Left lung (tissue), 10 donors: Measurements from ENCODE around the gene PNKP. TPM values are rescaled to one million over a fixed set of nuclear protein-coding genes. Genes with fewer than 3 reads are reported as not detected.

ENCODE experiments used
- ATAC-seq: fragments of 200-7000 bp; cut with Tn5 transposase; one replicate; pipeline ENCODE4 v1.9.1; 2020; ENCODE audit warnings: moderate library complexity
- DNase-seq, 4 donors: peaks; one replicate each; pipeline ENCODE4 v3.0.0-alpha.2; 2013 to 2020
- H3K27ac ChIP-seq, 2 donors: fragments of 200-600 bp; sonication (generic) in 1 of 2; one replicate each; pipeline versions ENCODE4 v1.5.0 to v1.8.0; 2020 to 2021
- H3K27me3 ChIP-seq, 2 donors: fragments of 200-600 bp; sonication (generic) in 1 of 2; one replicate each; pipeline versions ENCODE4 v1.5.0 to v1.8.0; 2020 to 2021
- H3K36me3 ChIP-seq, 2 donors: fragments of 200-600 bp; sonication (generic) in 1 of 2; one replicate each; pipeline versions ENCODE4 v1.5.0 to v1.8.0; 2020 to 2021
- H3K4me1 ChIP-seq, 2 donors: fragments of 200-600 bp; one replicate each; pipeline ENCODE4 v1.8.0; 2021
- H3K4me3 ChIP-seq, 2 donors: fragments of 200-600 bp; sonication (generic) in 1 of 2; one replicate each; pipeline versions ENCODE4 v1.5.0 to v1.8.0; 2020 to 2021; ENCODE audit warnings: mild to moderate bottlenecking in 1 of 2
- H3K9me3 ChIP-seq, 2 donors: fragments of 200-600 bp; sonication (generic) in 1 of 2; one replicate each; pipeline versions ENCODE4 v1.5.0 to v1.8.0; 2020 to 2021
- CTCF ChIP-seq, 2 donors: fragments of 200-600 bp; sonication (generic) in 1 of 2; IDR thresholded peaks; one replicate each; pipeline versions ENCODE4 v1.5.0 to v1.8.0; 2021; ENCODE audit warnings: antibody characterized with exemption in 2 of 2
- intact Hi-C, 2 donors: fragments of 100-400 bp; cut with DNase I; formaldehyde crosslinking; loops; one replicate each; pipeline versions ENCODE4 v1.11.2 to v1.14.2; 2022
- polyA plus RNA-seq, 6 donors: library from polyadenylated mRNA; unstranded; fragments of 120-200 nt; gene quantifications; one replicate each; pipeline ENCODE4 v1.2.1, GENCODE V29; 2013; ENCODE audit not compliant: insufficient read length in 6 of 6
- total RNA-seq, 2 donors: library from RNA; stranded (reverse); fragmentation: NEBNext Ultra II Directional; extraction: Animal tissue kit (Norgen Biotek cat#: 25700); gene quantifications; one replicate each; pipeline ENCODE4 v1.2.1, GENCODE V29; 2021
- donor health status: DM: no; HTN: yes; CAD: no.
- donor health status: DM: no; HTN: no; CAD: no.

The PNKP gene
- total and polyA plus RNA-seq, 8 donors = 56.8 to 89.5 (median 66.3) TPM

GRCh38 chr19:49906879-49907564, 39.6 kb upstream of the PNKP start:
- no peaks in the 10 kb centered on the region for H3K27me3 ChIP-seq
- H3K4me1 ChIP-seq = peaks cover 4 to 37% of the 10 kb centered on the region in 2 donors
- no peaks in the 10 kb centered on the region for H3K9me3 ChIP-seq
- TF ChIP-seq CTCF (IDR thresholded peaks at IDR 0.05) = no peak
- ATAC-seq (no peak), DNase-seq (no peak)
- H3K4me3 ChIP-seq = no peak overlapping the region
- intact Hi-C loops = no loop called here
- H3K27ac ChIP-seq = no peak overlapping the region
- peaks cover 0 to 50% of the 10 kb centered on the region in 2 donors for H3K36me3 ChIP-seq

GRCh38 chr19:49904136-49904535, 36.8 kb upstream of the PNKP start:
- Histone ChIP-seq H3K4me3 (no peak overlapping the region), H3K9me3 (no peaks in the 10 kb centered on the region), H3K27ac (peak overlapping the region in 1 of 2 donors; percentile 37), H3K27me3 (no peaks in the 10 kb centered on the region), H3K36me3 (peaks cover 0 to 32% of the 10 kb centered on the region in 2 donors), H3K4me1 (peaks cover 0 to 16% of the 10 kb centered on the region in 2 donors)
- no peak for TF ChIP-seq CTCF (IDR thresholded peaks at IDR 0.05)
- ATAC-seq (no peak), DNase-seq (no peak)
- intact Hi-C loops = no loop called here

GRCh38 chr19:49896863-49897621, 29.7 kb upstream of the PNKP start, which contains the start of gene IL4I1:
IL4I1 (minus strand) TSS chr19:49896887; CDS start chr19:49896160, 727 bp downstream.
- peak; percentile 62 for ATAC-seq
- Histone ChIP-seq H3K4me3 (peak within 1 kb of the TSS in 1 of 2 donors; percentile 14), H3K27ac (peak within 1 kb of the TSS; percentile 59 to 75), H3K36me3 (no peaks in the 10 kb centered on the region), H3K27me3 (no peaks in the 10 kb centered on the region), H3K4me1 (peaks cover 7 to 27% of the 10 kb centered on the region in 2 donors), H3K9me3 (no peaks in the 10 kb centered on the region)
- intact Hi-C loops = no loop called here
- DNase-seq = peak in 1 of 4 donors; percentile 68
- no peak for TF ChIP-seq CTCF (IDR thresholded peaks at IDR 0.05)

- no peak overlapping the region for H3K27ac ChIP-seq
- no peak for DNase-seq
- H3K4me3 ChIP-seq = peak overlapping the region in 1 of 2 donors; percentile 14
- no peaks in the 10 kb centered on the region for H3K36me3 ChIP-seq
- H3K4me1 ChIP-seq = peaks cover 7 to 29% of the 10 kb centered on the region in 2 donors
- H3K9me3 ChIP-seq = no peaks in the 10 kb centered on the region
- ATAC-seq = no peak
- TF ChIP-seq CTCF (IDR thresholded peaks at IDR 0.05) = no peak
- H3K27me3 ChIP-seq = peaks cover 0 to 6% of the 10 kb centered on the region in 2 donors
- intact Hi-C loops = no loop called here
Observed at GRCh38 chr19:49895566-49896297, 28.4 kb upstream of the PNKP start.
